ENCODE measurements around the gene UBL3. TPM values are rescaled to one million over a fixed set of nuclear protein-coding genes. Genes with fewer than 3 reads are reported as not detected.

Gene UBL3
- total RNA-seq, 1 experiment from 2014 or later: 3.9 TPM

- H2AFZ ChIP-seq (ENCODE audit: low read length): no peak overlapping the region
- H4K20me1 ChIP-seq (ENCODE audit: insufficient read depth, low read depth, low read length): no peaks in the 10 kb centered on the region
- H3K4me1 ChIP-seq (ENCODE audit: low read length): no peaks in the 10 kb centered on the region
Observed at GRCh38 chr13:29721766-29722165, 128.7 kb downstream of the UBL3 start.

GRCh38 chr13:29718694-29719093 is 131.7 kb downstream of the UBL3 start:
- no peak overlapping the region for H3K4me2 ChIP-seq (ENCODE audit: low read depth, low read length, poor library complexity, severe bottlenecking)
- no peak overlapping the region for H3K9ac ChIP-seq (ENCODE audit: low read length)
- H4K20me1 ChIP-seq (ENCODE audit: insufficient read depth, low read depth, low read length): no peaks in the 10 kb centered on the region
- H3K27ac ChIP-seq (ENCODE audit: low read length): no peak overlapping the region
- DNase-seq: no peak
- 0 out of 2 replicates have a peak, but pooled peaks cover 3% of the 10 kb centered on the region for H3K9me3 ChIP-seq (ENCODE audit: low read length)
- H3K9me2 ChIP-seq (replicated peaks; ENCODE audit: insufficient read depth, low read length): no peaks in the 10 kb centered on the region
- no peaks in the 10 kb centered on the region for H3K4me1 ChIP-seq (ENCODE audit: low read length)
- H3K79me2 ChIP-seq (ENCODE audit: low read length): no peaks in the 10 kb centered on the region
- no peaks in the 10 kb centered on the region for H3K36me3 ChIP-seq (ENCODE audit: insufficient read depth, low read length)
- no peak overlapping the region for H2AFZ ChIP-seq (ENCODE audit: low read length)
- H3K27me3 ChIP-seq (ENCODE audit: low read length): no peaks in the 10 kb centered on the region
- H3K4me3 ChIP-seq (ENCODE audit: low read length): no peak overlapping the region

More at GRCh38 chr13:29721766-29722165, 128.7 kb downstream of the UBL3 start:
- no peak overlapping the region for H3K4me3 ChIP-seq (ENCODE audit: low read length)
- H3K36me3 ChIP-seq (ENCODE audit: insufficient read depth, low read length): no peaks in the 10 kb centered on the region
- H3K27me3 ChIP-seq (ENCODE audit: low read length): no peaks in the 10 kb centered on the region
- no peaks in the 10 kb centered on the region for H3K9me2 ChIP-seq (replicated peaks; ENCODE audit: insufficient read depth, low read length)
- H3K79me2 ChIP-seq (ENCODE audit: low read length): no peaks in the 10 kb centered on the region
- no peak overlapping the region for H3K4me2 ChIP-seq (ENCODE audit: low read depth, low read length, poor library complexity, severe bottlenecking)
- H3K27ac ChIP-seq (ENCODE audit: low read length): no peak overlapping the region
- no peaks in the 10 kb centered on the region for H3K9me3 ChIP-seq (ENCODE audit: low read length)
- DNase-seq: no peak
- H3K9ac ChIP-seq (ENCODE audit: low read length): no peak overlapping the region

GRCh38 chr13:29716493-29716892 is 133.9 kb downstream of the UBL3 start:
- Histone ChIP-seq H3K4me3 (ENCODE audit: low read length) (no peak overlapping the region), H4K20me1 (ENCODE audit: insufficient read depth, low read depth, low read length) (no peaks in the 10 kb centered on the region), H3K9me2 (replicated peaks; ENCODE audit: insufficient read depth, low read length) (no peaks in the 10 kb centered on the region), H3K9ac (ENCODE audit: low read length) (no peak overlapping the region), H3K27ac (ENCODE audit: low read length) (no peak overlapping the region), H2AFZ (ENCODE audit: low read length) (no peak overlapping the region), H3K4me1 (ENCODE audit: low read length) (no peaks in the 10 kb centered on the region), H3K79me2 (ENCODE audit: low read length) (no peaks in the 10 kb centered on the region), H3K36me3 (ENCODE audit: insufficient read depth, low read length) (no peaks in the 10 kb centered on the region), H3K4me2 (ENCODE audit: low read depth, low read length, poor library complexity, severe bottlenecking) (no peak overlapping the region), H3K27me3 (ENCODE audit: low read length) (no peaks in the 10 kb centered on the region), H3K9me3 (ENCODE audit: low read length) (0 out of 2 replicates have a peak, but pooled peaks cover 3% of the 10 kb centered on the region)
- DNase-seq: no peak

Small RNA genes within 50 kb of the gene (small RNA-seq; reads per million reads assigned to genes)
- gene RF00017: not detected
- gene TIMM8BP1: not detected

All from Karpas-422 (cell line).